ENCODE measurements around the gene ETNK2.
A peak's percentile ranks its signal among the peaks of the same experiment; 100 is the strongest.
"Not testable (repeated sequence)": the region's sequence is repeated elsewhere in the genome, so short reads cannot be mapped to it uniquely, and the experiment has no call there.

Gene ETNK2

DNA sequence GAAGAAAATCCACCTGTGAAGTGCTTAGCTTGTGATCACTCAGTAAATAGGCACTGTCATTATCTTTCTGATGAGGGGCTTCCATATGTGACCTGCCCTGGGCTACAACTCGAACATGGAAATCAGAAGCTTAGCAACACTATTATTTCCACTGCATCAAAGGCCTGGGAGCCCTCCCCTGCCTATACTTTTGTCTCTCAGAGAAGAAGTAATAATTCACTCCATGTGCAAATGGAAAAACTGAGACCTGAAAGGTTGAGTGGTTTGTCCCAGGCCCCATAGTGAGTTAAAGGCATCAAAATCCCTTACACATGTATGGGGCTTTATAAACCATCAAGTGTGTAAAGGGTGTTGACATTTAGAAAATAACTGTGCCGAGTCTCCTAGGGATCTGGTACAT, 58.1 kb downstream of the ETNK2 start:
- DNase-seq, result no peak

DNA sequence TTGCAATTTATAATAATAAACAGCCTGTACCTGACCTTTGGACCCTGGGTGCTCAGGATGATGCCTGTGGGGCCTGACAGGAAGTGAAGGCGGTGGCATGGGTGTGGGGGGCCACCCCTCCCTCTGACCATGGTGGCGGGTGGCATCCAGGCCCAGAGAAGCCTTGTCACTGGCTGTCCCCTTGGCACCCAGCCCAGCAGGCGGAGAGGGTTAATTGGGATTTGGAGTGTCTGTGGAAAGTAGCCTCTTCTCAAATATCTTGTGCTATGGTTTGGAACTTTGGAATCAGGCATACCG, 58.5 kb downstream of the ETNK2 start:
- no peak for DNase-seq

DNA sequence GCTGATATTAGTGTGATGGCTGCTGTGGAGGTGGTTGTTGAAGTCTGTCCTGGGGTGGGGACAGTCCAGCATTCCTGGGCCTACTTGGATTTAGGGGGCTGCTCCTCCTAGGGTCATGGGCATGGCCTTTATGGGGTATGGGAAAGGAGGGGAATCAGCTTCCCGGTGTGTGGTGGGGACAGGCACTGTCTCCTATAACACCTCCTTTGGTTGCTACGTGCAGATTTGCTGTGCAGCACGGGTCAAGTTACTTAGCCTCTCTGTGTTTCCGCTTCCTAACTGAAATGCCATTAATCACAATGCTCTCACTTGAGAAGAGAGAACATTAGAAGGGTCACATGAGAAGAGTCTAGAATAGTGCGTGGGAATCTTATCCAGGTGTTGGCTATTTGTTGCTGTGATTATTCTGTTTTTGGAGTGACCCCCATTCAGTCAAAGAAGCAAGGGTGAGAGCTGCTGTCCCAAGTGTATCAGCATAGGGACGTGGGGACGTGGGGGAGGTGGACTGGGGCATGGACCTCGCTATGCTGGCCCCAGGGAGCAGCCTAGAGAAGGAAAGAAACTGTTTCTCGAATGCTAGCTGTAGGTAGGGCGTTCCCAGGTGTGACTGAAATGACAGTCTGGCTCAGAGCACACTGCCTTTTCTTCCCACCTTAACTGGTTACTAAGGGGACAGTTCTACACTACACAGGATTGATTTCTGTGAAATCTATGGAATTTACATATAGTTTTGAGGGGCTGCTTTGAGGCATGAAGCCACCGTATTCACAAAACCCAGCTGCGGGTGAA, 59.0 kb downstream of the ETNK2 start:
- no peak for DNase-seq

DNA sequence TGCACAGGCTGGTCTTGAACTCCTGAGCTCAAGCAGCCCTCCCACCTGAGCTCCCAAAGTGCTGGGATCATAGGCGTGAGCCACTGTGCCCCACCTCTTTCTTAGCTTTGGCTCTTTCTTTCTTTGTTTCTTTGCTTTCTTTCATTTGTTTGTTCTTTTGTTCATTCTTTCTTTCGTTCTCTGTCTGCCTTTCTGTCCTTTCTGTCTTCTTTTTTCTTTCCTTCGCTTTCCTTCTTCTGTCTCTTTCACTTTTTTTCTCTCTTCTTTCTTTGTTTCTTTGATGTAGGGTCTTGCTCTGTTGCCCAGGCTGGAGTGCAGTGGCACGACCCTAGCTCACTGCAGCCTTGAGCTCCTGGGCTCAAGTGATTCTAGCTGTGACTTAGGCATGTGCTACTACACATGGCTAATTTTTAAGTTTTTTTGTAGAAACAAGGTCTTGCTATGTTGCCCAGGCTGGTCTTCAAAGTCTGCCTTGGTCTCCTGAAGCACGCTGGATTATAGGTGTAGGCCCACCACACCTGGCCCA, 60.0 kb downstream of the ETNK2 start:
- no peak for DNase-seq

DNA sequence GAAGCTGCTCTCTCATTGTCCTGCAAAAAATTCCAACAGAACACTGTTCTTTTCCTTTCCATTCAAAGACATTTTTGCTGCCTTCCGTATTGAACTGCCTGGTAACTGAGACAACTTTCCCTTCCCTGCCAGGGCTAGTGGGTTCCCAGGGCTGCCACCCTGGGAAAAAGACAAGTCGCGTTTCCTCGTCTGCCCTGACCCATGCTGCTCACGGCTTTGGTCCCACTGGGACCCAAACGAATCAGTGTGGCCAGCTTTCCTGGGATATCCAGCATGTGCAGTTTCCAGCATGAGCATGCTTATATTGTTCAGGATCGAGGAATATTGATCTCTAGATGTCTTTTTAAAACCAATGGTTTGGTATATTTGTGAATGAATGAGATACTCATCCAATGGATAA, 60.8 kb downstream of the ETNK2 start:
- no peak for DNase-seq

DNA sequence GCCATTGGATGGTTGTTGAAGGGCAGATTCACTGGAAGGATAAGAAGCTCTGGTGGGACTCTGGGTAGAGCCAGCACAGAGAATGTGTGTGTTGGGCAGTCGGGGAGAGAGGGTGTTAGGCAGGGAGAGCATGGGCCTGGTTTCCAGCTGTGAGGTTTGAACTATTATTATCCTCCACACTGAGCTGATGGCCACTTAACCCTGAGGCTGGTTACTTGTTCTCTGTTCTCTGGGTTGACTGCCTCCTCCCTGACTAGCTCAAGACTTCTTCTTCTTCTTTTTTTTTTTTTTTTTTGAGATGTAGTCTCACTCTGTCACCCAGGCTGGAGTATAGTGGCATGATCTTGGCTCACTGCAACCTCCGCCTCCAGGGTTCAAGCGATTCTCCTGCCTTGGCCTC, 61.7 kb downstream of the ETNK2 start:
- DNase-seq, result not testable (repeated sequence)

DNA sequence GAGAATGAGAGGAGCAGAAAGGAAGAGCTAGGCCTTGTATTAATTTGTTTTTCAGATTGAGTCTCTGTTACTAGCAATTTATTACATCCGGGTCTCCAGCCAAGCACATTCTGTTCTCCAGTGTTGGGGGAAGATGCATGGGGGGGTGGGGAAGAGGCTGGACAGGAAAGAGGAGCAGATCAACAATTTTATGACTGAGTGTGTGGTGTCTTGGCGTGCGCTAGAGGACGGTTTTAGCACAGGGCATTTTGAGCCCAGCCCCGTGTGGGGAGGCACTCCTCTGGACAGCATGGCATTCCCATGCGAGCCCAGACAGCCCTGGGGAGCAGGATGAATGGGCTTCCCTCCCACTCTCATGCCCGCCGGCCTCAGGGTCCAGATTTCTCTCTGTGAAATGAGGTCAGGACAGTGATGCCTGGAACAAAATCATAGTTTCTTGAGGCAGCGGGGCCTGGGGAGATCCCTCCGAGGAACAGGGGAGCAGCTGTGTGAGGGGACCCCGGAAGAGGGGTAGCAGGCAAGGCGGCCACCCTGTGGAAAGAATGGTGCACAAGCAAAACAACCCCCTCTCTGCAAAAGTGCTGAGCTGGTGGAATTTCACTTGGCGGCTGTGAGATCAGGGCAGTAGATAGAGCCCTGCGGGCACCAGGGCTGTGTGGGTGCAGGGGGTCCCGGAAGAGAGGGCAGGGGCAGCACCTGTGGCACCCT, 62.6 kb downstream of the ETNK2 start:
- no peak for DNase-seq

DNA sequence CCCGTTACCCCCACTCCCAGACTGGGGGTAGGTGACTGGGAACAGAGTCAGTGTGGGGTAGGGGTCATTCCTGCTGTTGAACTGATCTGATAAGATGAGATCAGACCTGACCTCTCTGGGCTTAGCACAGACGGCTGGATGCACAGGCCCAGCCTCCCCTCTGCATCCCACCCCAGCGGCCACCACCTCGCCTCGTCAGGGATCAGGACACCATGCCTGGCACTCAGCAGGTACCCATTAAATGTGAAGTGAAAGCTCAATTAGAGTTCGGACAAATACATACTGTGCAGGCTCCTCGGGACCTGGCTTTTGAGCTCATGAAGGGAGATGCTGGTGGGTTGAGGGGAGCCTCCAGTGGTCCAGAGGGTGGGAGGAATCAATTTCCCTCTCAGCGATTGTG, 63.2 kb downstream of the ETNK2 start:
- no peak for DNase-seq

DNA sequence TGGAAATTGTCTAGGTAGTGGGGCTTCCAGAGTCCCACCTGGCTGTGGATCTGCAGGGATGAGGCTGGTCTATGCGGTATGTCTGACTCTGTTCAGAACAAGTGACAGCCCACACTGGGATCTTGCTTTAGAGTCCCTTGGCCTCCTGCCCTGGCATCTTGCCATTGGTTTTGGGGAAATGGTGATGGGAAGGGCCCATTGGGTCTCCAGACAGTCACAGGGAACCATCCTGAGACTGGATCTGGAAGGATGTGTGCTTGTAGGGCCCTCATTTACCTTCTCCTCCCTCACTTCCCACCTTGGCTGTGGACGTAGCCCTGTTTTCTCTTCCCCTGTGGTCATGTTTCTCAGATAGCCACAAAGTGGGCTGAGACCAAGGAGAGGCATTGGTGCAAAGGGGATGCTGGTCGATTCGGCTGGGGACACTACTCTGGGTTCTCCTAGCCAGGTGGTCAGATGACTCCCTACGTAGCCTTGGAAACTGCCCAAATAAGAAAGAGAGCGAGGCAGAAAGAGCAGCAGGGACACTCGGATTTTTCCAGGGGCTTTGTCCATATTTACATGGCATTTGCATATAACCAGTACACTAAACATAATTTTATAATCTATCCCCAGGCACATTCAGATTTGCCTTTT, 63.8 kb downstream of the ETNK2 start:
- DNase-seq, result no peak

DNA sequence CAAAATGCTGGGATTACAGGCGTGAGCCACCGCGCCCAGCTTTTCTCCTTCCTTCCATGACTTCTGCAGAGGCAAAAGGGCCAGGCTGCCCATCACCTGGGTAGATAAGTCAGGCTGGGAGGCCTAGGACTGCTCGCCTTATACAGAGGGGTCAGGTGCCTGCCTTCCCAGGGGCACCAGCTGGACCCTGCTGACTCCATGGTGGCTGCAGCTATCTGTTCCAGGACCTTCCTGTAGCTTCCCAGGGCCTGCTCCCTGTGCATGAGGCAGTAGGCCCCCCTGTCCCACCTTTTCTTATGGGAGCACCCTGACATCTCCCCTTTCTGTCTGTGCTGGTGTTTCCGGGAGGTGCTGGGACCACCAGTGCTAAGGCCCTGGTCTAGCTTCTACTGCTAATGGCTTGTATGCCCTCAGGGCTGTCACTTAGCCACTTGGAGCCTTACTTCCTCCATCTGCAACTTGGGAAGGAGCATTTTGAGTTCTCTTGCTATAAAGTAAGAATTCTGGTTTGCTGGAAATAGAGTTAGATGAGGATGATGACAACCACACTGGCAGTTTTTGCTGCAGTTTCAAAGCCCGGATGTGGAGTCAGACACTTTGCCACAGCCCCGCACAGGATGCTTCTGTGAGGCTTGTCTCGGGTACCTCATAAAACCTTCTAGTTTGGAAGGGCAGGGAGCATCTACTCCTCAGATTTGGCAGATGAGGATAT, 64.5 kb downstream of the ETNK2 start:
- DNase-seq, result no peak

DNA sequence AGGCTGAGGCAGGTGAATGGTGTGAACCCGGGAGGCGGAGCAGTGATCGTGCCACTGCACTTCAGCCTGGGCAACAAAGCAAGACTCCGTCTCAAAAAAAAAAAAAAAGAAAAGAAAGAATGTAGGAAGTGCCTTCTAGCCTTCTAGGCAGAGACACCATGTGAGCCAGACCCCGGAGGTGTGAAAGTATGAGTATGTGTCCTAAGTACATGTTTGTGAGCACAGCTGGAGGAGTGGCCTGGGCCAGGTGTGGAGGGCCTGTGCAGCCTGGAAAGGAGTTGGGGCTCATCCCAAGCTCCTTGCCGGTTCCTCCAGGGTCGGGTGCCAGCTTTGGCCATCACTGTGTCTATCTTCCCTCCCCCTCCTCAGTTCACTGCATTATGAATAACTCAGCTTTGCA, 66.0 kb downstream of the ETNK2 start:
- DNase-seq, result no peak

DNA sequence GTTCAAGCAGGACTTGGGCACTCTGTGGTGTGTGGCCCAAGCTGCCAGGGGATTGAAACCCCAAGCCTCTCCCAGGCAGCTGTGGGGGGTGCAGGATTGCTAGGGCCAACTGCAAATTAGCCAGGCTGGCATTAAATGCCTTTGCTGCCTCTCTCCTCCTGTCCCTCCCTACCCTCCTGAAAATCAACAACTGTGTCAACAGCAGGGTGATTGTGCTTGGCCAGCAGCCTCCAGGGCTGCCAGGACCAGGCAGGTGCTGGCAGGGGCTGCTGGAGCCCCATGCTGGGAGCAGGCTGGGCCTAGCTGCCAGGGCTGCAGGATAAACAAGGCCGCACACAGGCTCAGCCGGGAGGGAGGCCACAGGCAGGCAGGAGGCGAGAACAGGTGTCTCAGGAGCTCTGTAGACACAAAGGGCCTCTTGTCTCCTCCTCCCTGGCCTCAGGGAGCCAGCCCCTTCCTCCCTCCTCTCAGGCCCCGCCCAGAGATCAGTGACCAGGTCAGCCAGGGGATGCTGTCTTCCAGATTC, 67.5 kb downstream of the ETNK2 start:
- peak; percentile 67 for DNase-seq

DNA sequence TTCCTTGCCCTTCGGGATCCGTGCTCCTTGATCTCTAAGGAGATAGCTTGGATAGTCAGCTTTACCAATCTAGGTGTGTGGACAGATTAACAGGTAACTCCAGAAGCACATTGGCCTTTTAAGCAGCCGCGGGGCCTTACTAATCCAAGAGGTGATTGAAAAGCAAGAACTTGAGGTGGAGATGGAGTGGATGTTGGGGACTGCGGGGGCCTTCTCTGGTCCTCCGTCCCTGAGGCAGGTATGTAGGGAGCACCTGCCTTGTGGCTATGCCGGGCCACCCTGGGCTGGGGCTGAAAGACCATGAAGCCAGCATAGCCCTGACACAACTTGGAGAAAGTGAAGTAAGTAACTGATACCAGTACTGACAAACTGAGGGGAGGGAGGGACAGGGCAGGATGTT, 68.4 kb downstream of the ETNK2 start:
- DNase-seq, result no peak

DNA sequence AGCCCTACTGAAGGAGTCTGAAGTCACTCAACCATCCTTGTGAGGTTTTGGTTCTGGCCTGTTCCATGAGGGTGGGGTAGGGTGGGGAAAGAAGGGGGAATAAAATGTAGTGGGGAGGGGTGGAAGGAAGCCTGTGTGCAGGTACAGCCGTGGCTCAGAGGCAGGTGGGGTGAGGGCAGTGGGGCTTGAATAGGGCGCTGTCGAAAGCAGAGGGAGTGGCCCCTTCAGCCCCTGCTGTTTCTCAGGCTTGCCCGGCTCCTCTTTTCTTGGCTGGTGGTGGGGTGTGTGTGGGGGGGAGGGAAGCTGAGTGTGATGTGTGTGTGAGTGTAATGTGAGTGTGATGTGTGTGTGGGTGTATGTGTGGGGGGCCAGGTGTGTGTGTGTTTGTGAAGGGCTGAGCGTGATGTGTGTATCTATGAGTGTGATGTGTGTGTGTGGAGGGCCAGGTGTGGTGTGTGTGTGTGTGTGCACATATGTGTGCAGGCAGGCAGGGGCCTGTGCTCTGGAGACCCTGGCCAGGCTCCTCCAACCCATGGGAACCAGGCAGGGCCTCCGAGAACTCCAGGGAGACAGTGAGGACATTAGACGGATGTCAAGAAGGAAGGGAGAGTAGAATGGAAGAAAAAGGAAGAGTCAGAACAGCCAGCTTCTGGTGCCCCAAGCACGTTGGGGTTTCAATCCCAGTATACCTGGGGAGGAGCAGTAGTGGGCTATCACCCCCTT, 69.9 kb downstream of the ETNK2 start:
- no peak for DNase-seq

DNA sequence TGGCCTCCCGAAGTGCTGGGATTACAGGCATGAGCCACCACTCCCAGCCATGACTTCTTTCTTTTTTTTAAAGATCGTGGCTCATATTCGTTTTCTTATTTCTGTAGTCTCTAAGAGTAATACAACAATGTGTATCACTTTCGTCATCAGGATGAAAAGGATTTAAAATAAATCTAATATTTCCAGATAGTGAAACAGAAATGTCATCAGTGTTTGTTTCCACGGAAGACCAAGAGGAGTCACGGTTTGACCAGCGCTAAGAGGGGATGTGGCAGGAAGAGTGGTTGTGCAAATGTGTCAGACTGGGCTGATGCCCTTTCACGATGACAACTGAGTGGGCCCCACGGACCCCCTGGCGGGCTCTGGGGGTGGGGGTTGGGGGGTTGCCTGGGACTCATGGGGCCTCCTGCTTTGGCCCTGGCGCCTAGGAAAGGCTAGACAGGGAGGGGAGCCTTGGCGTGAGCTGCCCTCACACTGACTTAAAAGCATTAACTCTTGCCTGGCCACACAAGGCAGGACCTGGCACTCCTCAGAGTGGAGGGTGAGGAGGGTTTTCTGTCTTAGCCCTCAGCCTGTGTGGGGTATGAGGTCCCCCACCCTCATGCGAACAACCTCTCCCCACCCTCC, 70.6 kb downstream of the ETNK2 start:
- DNase-seq, result no peak

Data from NCI-H1694 (cell line).